ENCODE measurements around the gene CFAP74.

CFAP74 gene

DNA sequence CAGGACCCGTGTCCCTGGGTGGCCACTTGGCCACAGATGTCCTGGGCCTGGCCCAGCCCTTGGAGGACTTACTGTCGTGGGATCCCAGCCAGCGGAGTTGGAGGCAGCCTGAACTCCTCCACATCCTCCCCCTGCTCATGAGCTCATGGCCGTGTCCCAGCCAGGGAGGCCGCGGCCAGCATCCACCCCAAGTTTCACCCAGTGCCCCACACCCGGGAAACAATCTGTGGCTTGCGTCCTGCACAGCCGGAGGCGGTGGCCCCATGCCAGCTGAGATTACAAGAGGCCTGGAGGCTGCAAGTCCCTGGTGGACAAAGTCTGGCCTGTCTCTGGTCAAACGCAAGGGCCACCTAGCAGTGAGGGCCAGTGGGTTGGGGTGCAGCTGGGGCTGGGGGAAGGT, 57.0 kb downstream of the CFAP74 start:
- no peak for DNase-seq (ENCODE audit: low spot score)

GRCh38 chr1:1945782-1946393, 57.7 kb downstream of the CFAP74 start:
- Histone ChIP-seq H2BK15ac (ENCODE audit: low read length) (peak overlapping the region; percentile 27), H2BK120ac (ENCODE audit: low read depth, low read length) (no peak overlapping the region), H3K9ac (ENCODE audit: low read depth, low read length, poor library complexity) (no peak overlapping the region), H3K14ac (ENCODE audit: low read length) (peak overlapping the region; percentile 39), H4K91ac (ENCODE audit: low read depth, low read length, poor library complexity) (no peak overlapping the region), H3K18ac (ENCODE audit: low read length) (no peak overlapping the region), H3K4me2 (ENCODE audit: insufficient read depth, low read length, poor library complexity, severe bottlenecking) (no peak overlapping the region), H2AK5ac (ENCODE audit: low read depth, low read length) (no peak overlapping the region), H3K27ac (replicated peaks; ENCODE audit: low read length) (no peak overlapping the region), H4K8ac (ENCODE audit: low read depth, low read length) (no peak overlapping the region), H3K4me3 (ENCODE audit: low read length in 2 of 2) (no peak overlapping the region), H3K4ac (ENCODE audit: low read length) (no peak overlapping the region), H3K79me1 (ENCODE audit: low read depth, low read length) (no peaks in the 10 kb centered on the region), H2AFZ (ENCODE audit: low read length) (no peak overlapping the region), H3K27me3 (ENCODE audit: control insufficient read depth in 3 of 3, insufficient read depth in 3 of 3, low read depth in 1 of 3, low read length in 3 of 3) (peaks cover 0 to 28% (median 0%) of the 10 kb centered on the region in 3 experiments), H2BK12ac (ENCODE audit: low read length) (no peak overlapping the region), H3K9me3 (replicated peaks in 1 of 2; ENCODE audit: control insufficient read depth in 2 of 2, insufficient read depth in 1 of 2, low read depth in 1 of 2, low read length in 2 of 2) (peaks cover 0 to 2% of the 10 kb centered on the region in 2 donors), H3K23ac (ENCODE audit: low read depth, low read length, poor library complexity) (peak overlapping the region; percentile 58), H2BK5ac (ENCODE audit: low read length) (no peak overlapping the region), H3K36me3 (replicated peaks in 1 of 2; ENCODE audit: control insufficient read depth in 2 of 2, insufficient read depth in 2 of 2, low read length in 2 of 2) (no peaks in the 10 kb centered on the region), H3K4me1 (ENCODE audit: control insufficient read depth in 2 of 2, insufficient read depth in 1 of 2, low read depth in 1 of 2, low read length in 2 of 2) (peaks cover 6 to 7% of the 10 kb centered on the region in 2 donors)
- DNase-seq (ENCODE audit: low spot score): no peak
- WGBS, 2 donors (ENCODE audit: extremely low coverage in 2 of 2, insufficient read length in 2 of 2, insufficient replicate concordance in 1 of 2): no CpG with 5 or more reads among the region's 29 CpGs

More for the DNA sequence above, 57.0 kb downstream of the CFAP74 start:
- WGBS, 2 donors (ENCODE audit: extremely low coverage in 2 of 2, insufficient read length in 2 of 2, insufficient replicate concordance in 1 of 2): no CpG with 5 or more reads among the region's 11 CpGs
- no peak overlapping the region for H2AFZ ChIP-seq (ENCODE audit: low read length)
- no peak overlapping the region for H3K9ac ChIP-seq (ENCODE audit: low read depth, low read length, poor library complexity)
- peak overlapping the region; percentile 13 for H2BK5ac ChIP-seq (ENCODE audit: low read length)
- H4K8ac ChIP-seq (ENCODE audit: low read depth, low read length): no peak overlapping the region
- no peaks in the 10 kb centered on the region for H3K79me1 ChIP-seq (ENCODE audit: low read depth, low read length)
- H3K4me3 ChIP-seq (ENCODE audit: low read length in 2 of 2): no peak overlapping the region
- H3K18ac ChIP-seq (ENCODE audit: low read length): no peak overlapping the region
- peaks cover 6 to 7% of the 10 kb centered on the region in 2 donors for H3K4me1 ChIP-seq (ENCODE audit: control insufficient read depth in 2 of 2, insufficient read depth in 1 of 2, low read depth in 1 of 2, low read length in 2 of 2)
- H3K14ac ChIP-seq (ENCODE audit: low read length): no peak overlapping the region
- no peaks in the 10 kb centered on the region for H3K36me3 ChIP-seq (replicated peaks in 1 of 2; ENCODE audit: control insufficient read depth in 2 of 2, insufficient read depth in 2 of 2, low read length in 2 of 2)
- no peak overlapping the region for H2BK120ac ChIP-seq (ENCODE audit: low read depth, low read length)
- H3K23ac ChIP-seq (ENCODE audit: low read depth, low read length, poor library complexity): peak overlapping the region; percentile 58
- peak overlapping the region; percentile 27 for H2BK15ac ChIP-seq (ENCODE audit: low read length)
- H3K9me3 ChIP-seq (replicated peaks in 1 of 2; ENCODE audit: control insufficient read depth in 2 of 2, insufficient read depth in 1 of 2, low read depth in 1 of 2, low read length in 2 of 2): peaks cover 0 to 2% of the 10 kb centered on the region in 2 donors
- no peak overlapping the region for H3K4ac ChIP-seq (ENCODE audit: low read length)
- peaks cover 0 to 28% (median 0%) of the 10 kb centered on the region in 3 experiments for H3K27me3 ChIP-seq (ENCODE audit: control insufficient read depth in 3 of 3, insufficient read depth in 3 of 3, low read depth in 1 of 3, low read length in 3 of 3)
- no peak overlapping the region for H4K91ac ChIP-seq (ENCODE audit: low read depth, low read length, poor library complexity)
- no peak overlapping the region for H3K4me2 ChIP-seq (ENCODE audit: insufficient read depth, low read length, poor library complexity, severe bottlenecking)
- H3K27ac ChIP-seq (replicated peaks; ENCODE audit: low read length): no peak overlapping the region
- no peak overlapping the region for H2BK12ac ChIP-seq (ENCODE audit: low read length)
- peak overlapping the region; percentile 3 for H2AK5ac ChIP-seq (ENCODE audit: low read depth, low read length)

- peak overlapping the region; percentile 96 for H3K23ac ChIP-seq (ENCODE audit: low read depth, low read length, poor library complexity)
- peak; percentile 55 for DNase-seq (ENCODE audit: low spot score)
- peak overlapping the region; percentile 60 for H3K4me2 ChIP-seq (ENCODE audit: insufficient read depth, low read length, poor library complexity, severe bottlenecking)
- H3K14ac ChIP-seq (ENCODE audit: low read length): peak overlapping the region; percentile 14
- H3K27me3 ChIP-seq (ENCODE audit: control insufficient read depth in 3 of 3, insufficient read depth in 3 of 3, low read depth in 1 of 3, low read length in 3 of 3): peaks cover 0 to 29% (median 0%) of the 10 kb centered on the region in 3 experiments
- no peak overlapping the region for H2BK120ac ChIP-seq (ENCODE audit: low read depth, low read length)
- H3K4ac ChIP-seq (ENCODE audit: low read length): no peak overlapping the region
- peak overlapping the region; percentile 70 for H3K9ac ChIP-seq (ENCODE audit: low read depth, low read length, poor library complexity)
- no peak overlapping the region for H2BK12ac ChIP-seq (ENCODE audit: low read length)
- peak overlapping the region; percentile 30 for H2BK15ac ChIP-seq (ENCODE audit: low read length)
- WGBS, 2 donors (ENCODE audit: extremely low coverage in 2 of 2, insufficient read length in 2 of 2, insufficient replicate concordance in 1 of 2): no CpG with 5 or more reads among the region's 37 CpGs
- H2AFZ ChIP-seq (ENCODE audit: low read length): peak overlapping the region; percentile 94
- H3K4me1 ChIP-seq (ENCODE audit: control insufficient read depth in 2 of 2, insufficient read depth in 1 of 2, low read depth in 1 of 2, low read length in 2 of 2): peaks cover 6 to 7% of the 10 kb centered on the region in 2 donors
- H3K9me3 ChIP-seq (replicated peaks in 1 of 2; ENCODE audit: control insufficient read depth in 2 of 2, insufficient read depth in 1 of 2, low read depth in 1 of 2, low read length in 2 of 2): peaks cover 0 to 2% of the 10 kb centered on the region in 2 donors
- H2BK5ac ChIP-seq (ENCODE audit: low read length): peak overlapping the region; percentile 29
- no peak overlapping the region for H4K91ac ChIP-seq (ENCODE audit: low read depth, low read length, poor library complexity)
- peak overlapping the region; percentile 87 for H3K18ac ChIP-seq (ENCODE audit: low read length)
- no peak overlapping the region for H3K27ac ChIP-seq (replicated peaks; ENCODE audit: low read length)
- H3K4me3 ChIP-seq (ENCODE audit: low read length in 2 of 2): peak overlapping the region; percentile 6 to 74
- H2AK5ac ChIP-seq (ENCODE audit: low read depth, low read length): peak overlapping the region; percentile 47
- H3K79me1 ChIP-seq (ENCODE audit: low read depth, low read length): no peaks in the 10 kb centered on the region
- no peaks in the 10 kb centered on the region for H3K36me3 ChIP-seq (replicated peaks in 1 of 2; ENCODE audit: control insufficient read depth in 2 of 2, insufficient read depth in 2 of 2, low read length in 2 of 2)
- no peak overlapping the region for H4K8ac ChIP-seq (ENCODE audit: low read depth, low read length)
Measured at GRCh38 chr1:1943834-1944570, 59.6 kb downstream of the CFAP74 start.

All from neuronal stem cell (in vitro differentiated cells).